GM21390 (cell line): ENCODE data around the gene ITGB6.
A peak's percentile ranks its signal among the peaks of the same experiment; 100 is the strongest.

Experiments used
- ATAC-seq: cut with Tn5 transposase; IDR thresholded peaks from one replicate; pipeline ENCODE4 v1.9.1; 2021; ENCODE audit not compliant: unreplicated experiment

The ITGB6 gene, protein sequence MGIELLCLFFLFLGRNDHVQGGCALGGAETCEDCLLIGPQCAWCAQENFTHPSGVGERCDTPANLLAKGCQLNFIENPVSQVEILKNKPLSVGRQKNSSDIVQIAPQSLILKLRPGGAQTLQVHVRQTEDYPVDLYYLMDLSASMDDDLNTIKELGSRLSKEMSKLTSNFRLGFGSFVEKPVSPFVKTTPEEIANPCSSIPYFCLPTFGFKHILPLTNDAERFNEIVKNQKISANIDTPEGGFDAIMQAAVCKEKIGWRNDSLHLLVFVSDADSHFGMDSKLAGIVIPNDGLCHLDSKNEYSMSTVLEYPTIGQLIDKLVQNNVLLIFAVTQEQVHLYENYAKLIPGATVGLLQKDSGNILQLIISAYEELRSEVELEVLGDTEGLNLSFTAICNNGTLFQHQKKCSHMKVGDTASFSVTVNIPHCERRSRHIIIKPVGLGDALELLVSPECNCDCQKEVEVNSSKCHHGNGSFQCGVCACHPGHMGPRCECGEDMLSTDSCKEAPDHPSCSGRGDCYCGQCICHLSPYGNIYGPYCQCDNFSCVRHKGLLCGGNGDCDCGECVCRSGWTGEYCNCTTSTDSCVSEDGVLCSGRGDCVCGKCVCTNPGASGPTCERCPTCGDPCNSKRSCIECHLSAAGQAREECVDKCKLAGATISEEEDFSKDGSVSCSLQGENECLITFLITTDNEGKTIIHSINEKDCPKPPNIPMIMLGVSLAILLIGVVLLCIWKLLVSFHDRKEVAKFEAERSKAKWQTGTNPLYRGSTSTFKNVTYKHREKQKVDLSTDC

DNA sequence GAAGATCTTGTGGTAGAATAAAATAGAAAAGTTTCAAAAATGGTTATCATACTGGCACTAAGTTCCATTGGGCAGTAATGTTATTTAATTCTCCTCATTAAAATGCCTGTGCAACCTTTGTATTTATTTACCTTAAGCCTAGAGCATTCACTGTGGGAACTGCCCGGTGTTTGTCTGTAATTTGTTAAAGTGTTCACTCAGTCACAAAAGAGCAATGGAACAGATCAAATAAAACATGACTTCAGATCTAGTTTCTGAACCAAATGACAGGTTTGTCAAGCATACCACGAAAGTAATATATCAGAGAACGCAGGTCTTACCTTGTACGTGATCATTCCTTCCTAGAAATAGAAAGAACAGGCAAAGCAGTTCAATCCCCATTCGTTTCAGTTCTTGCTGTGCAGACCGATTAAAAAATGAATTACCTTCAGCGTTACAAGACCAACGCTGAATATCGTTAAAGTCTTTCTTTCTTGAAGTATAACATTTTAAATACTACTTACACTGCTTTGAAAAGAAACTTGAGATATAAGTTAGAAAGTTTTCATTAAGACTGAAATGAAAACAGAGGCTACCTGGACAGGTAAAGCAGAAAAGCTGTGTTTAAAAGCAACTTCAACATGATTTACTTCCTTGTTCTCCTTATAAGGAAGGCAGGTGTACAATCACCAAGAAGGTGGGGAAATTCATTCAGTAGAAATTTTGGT is at the start of gene ITGB6:
Gene ITGB6, minus strand, starts transcription at position 590 of the 707 bp plus-strand sequence. Its CDS starts 209 bp downstream, at position 381.
- ATAC-seq: no peak

- no peak for ATAC-seq
Observed at GRCh38 chr2:160247296-160248035, 47.4 kb upstream of the ITGB6 start.

- no peak for ATAC-seq
Observed at GRCh38 chr2:160246356-160246755, 46.3 kb upstream of the ITGB6 start.

DNA sequence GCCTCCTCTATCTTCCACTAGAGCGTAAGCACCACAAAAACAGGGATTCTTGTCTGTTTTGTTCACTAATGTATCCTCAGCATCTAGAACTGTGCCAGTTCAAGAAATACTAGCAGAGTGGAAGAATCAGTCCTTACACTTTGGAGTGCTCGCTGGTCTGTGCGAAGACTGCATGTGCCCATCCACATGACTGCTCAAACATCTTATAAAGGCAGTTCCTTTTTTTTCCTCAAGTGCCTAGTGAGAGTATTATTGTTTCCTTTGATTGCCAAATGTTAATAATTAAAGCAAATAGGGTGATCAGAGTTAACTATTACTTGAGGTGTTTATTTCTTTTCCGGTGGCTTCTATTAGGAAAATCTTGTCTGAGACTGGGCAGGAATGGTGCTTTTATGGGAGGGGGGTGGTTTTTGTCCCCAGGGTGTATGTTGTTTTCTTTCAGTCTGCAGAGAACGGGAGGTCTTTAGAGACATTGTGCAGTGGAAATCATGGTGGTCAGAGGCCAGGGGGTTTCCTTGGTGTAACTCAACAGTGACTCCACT is 45.6 kb upstream of the ITGB6 start:
- ATAC-seq: no peak

DNA sequence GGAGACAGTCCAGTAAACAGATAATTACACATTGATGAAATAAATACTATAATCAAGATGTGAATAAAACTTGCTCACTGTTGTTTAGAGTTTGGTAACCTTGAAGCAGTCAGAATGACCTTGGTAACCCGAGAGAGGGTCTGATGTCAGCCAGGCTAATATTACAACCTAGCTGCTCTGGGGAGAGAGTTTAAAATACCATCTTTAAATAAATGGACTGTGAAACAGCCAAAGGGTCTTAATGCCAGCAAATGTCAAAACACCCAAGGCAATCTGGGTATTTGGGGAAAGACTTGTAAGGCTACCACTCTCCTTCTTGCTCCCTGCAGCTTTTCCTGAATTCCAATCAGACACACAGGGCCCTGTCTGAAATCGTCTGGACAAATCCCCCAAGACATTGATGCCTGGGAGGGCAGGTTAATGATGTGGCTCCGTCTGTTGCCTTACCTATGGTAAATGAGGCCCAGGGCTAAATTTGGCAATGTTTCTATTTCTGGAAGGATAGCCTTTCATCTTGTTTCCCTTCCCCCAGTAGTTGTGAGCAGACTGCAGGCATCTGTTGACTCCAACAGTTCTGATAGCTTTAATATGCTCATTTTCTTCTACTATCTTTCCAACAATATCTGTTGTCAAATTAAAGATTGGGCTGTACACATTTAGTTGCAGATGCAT is 43.0 kb upstream of the ITGB6 start:
- ATAC-seq: no peak

GRCh38 chr2:160241251-160242137 is 41.4 kb upstream of the ITGB6 start:
- ATAC-seq: no peak

DNA sequence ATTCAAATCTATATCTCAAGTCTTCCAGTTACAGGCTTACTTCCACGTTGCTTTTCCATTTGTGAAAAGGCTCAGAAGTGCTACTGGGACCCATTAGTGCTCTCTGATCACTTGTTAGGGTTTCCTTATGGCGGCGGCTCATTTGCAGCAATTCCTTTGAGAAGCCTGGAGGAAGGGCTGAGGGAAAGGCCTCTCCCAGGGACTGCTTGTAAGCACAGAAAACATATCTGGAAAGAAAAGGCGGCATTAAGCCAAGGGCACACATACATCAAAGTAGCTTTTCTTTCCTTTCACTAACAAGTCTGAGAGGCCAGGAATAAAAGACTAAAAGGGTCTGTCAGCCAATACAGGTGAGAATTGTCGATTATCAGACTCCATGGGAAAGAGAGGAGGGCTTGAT is 39.4 kb upstream of the ITGB6 start:
- ATAC-seq: no peak

DNA sequence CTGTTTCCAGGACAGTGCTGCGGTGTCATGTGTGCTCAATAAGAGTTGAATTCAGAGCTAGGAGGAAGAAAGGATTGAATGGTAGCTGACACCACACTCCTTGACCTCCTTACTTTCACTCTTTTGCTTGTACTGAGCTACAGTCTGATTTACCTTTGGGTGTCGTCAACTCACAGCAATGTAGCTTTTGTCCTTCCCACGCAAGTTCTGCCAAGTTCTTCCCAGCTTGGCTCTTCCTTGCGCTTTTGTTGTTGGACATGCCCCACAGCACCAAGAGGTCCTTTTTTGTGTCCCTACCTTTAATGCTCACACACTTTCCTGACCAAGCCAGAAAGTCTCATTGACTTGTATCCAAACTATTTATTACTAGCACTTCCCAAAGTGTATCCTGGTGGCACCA is 38.3 kb upstream of the ITGB6 start:
- ATAC-seq: no peak

DNA sequence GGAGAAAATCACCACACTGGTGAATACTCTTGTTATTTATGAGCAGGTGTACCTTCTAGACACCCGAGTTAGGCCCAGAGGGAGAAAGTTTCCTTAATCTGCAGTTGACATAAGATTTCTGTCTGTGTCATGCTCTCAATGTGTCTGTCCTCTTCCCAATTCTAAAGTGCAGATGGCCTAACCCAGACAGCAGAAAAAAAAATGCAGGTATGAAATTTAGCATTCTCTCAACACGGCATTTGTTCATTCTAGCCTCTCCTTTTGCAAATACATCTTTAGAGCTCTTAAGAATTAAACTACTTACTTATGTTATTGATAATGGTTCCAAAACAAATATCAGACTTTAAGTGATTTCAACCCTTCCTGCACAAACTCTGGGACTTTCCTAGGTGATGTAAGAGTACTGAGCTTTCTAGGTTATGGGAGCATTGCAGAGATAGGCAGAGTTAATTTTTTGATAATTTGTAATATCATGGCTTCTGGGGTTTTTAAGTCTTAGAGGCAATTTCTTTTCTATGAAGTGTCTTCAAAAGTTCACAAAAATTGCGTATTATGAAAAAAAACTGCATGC is 32.9 kb upstream of the ITGB6 start:
- no peak for ATAC-seq

DNA sequence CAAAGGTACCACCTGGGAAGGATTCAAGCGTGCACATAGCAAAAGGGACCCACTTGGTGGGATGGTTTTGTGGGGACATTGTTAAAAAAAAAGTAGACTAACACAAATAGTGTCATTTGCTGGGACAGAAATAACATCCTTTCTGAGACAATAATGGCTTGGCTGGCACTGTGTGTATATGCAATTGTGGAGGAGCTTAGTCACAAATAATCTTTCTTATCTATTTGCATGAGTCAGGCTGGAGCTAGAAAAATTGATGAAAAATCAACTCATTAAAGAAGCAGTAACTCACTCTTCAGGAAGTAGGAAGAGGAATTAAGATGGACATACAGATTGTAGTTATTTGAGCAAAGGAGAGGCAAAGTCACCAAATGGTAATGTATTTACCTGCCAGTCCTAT is 29.5 kb upstream of the ITGB6 start:
- no peak for ATAC-seq

DNA sequence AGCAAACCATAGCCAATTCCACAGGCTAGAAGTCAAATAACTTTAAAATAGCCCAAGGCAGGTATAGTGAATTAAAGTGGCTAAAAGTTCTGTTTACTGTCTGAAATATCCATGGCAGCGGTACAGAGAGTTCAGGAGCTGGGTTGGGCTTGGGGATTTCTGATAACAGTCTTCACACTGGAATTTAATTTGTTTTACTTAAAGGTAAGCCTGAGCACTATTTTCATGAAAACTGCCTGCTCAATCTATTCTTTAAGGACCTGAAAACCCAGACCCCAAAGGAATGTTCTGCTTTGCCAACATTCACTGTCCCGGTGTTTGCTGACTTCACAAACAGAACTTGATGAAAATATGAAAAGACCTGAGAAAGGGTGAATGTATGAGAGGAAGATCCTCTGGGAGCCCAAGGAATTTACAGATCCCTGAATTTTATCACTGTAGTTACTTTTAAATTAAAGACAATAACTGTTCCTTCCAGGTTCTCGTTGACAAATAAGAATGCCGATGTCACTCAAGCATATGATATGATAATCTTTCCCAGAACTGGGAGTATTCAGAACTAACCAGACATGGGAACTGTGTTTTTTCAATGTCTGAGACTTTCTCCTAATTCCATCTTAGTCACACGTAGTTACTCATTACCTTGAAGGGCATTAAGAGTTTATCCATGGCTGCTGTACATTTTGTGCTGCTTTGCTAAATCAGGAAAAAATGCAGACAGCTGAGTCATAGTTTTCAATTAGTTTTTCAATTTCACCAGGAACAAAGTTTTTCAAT is 28.3 kb upstream of the ITGB6 start:
- ATAC-seq: no peak

DNA sequence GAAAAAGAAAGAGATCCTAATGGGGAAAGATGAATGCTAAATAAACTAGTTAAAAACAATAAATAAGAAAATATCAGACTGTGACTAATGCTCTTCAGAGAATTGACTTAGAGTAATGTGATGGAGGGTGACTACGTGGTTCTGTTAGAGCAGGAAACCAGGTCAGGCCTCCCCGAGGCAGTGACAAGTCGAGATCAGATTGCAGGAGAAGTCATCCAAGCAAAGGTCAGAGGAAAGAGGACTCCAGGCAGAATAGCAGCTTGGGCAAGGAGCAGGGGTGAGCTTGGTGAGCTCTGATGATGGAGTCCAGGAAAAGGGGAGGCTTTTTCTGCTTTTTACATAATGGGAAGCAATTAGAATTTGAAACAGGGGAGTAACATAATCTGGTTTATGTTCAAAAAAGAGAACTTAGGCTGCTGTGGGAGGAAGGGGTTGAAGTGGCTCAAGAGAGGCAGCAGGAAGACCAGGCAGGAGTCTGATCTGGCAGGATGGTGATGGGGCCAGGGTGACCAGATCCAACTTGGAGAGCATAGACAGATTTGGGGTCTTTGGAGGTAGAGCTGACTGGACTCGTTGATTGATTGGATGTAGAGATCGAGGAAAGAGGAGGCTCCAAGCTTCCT is 27.3 kb upstream of the ITGB6 start:
- ATAC-seq: no peak

DNA sequence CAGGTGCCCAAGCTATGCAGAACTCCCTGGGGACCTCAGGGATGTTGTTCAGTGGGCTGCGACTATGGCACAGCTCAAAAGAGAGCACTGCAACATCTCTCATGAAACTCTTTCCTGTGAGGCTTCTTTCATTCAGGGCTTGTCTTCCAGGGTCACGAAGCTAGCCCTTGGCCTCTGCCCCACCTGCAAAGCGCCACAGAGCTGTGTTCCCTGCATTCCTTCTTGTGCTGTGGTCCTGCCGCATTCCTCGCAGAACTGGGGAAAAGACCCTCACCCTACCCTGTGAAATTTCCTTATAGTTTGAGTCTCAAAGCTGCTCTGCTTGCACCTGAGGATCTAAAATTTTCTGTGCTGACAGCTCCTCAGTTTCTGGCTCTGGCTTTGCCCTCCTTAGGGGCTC is 26.3 kb upstream of the ITGB6 start:
- ATAC-seq: no peak

DNA sequence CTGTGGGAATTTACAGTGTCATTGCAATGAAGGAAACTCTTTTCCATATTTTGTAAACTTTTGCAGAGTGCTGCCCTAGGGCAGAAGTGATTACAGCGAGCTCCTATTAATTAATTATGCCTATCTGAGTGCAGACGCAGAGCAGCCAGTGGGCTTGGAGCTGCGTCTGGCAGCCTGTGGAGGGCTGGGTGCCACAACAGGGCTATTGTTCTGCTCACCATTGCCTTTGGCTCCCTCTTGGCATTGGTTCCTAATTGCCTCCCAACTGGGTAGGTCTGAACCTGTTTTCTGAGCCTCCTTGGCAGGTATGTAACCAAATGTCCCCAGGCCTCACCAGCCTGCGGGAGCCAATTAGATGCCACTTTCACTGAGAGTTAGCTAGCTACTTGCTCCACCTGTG is 25.6 kb upstream of the ITGB6 start:
- no peak for ATAC-seq

- no peak for ATAC-seq
Observed at GRCh38 chr2:160224507-160224906, 24.4 kb upstream of the ITGB6 start.

- peak; percentile 94 for ATAC-seq
Observed at GRCh38 chr2:160224060-160224459, 24.0 kb upstream of the ITGB6 start.

- no peak for ATAC-seq
Observed at GRCh38 chr2:160223560-160223959, 23.5 kb upstream of the ITGB6 start.
